Skeletal muscle satellite cell (primary cell): ENCODE results near the gene THOC3.
A peak's percentile ranks its signal among the peaks of the same experiment; 100 is the strongest.
"Not testable (repeated sequence)": the region's sequence is repeated elsewhere in the genome, so short reads cannot be mapped to it uniquely, and the experiment has no call there.

Experiments
- H3K27me3 ChIP-seq: 2 replicates; pipeline ENCODE4 v1.7.0; 2013; ENCODE audit warnings: low read length; ENCODE audit not compliant: control insufficient read depth, insufficient read depth
- H3K36me3 ChIP-seq: 2 replicates; pipeline ENCODE4 v1.7.0; 2013; ENCODE audit warnings: mild to moderate bottlenecking, control low read depth, low read length; ENCODE audit not compliant: insufficient read depth
- H3K4me1 ChIP-seq: 2 replicates; pipeline ENCODE4 v1.7.0; 2013; ENCODE audit warnings: low read length; ENCODE audit not compliant: control insufficient read depth, insufficient read depth
- H3K4me2 ChIP-seq: 2 replicates; pipeline ENCODE4 v1.7.0; 2013; ENCODE audit warnings: mild to moderate bottlenecking, low read length
- H3K4me3 ChIP-seq: 2 replicates; pipeline ENCODE4 v1.7.0; 2013; ENCODE audit warnings: low read length
- H3K9ac ChIP-seq: 2 replicates; pipeline ENCODE4 v1.7.0; 2013; ENCODE audit warnings: mild to moderate bottlenecking, low read depth, low read length, moderate library complexity
- H3K9me3 ChIP-seq: replicated peaks from 2 replicates; pipeline ENCODE4 v1.7.0; 2013; ENCODE audit warnings: mild to moderate bottlenecking, control low read depth, low read length

The THOC3 gene

DNA sequence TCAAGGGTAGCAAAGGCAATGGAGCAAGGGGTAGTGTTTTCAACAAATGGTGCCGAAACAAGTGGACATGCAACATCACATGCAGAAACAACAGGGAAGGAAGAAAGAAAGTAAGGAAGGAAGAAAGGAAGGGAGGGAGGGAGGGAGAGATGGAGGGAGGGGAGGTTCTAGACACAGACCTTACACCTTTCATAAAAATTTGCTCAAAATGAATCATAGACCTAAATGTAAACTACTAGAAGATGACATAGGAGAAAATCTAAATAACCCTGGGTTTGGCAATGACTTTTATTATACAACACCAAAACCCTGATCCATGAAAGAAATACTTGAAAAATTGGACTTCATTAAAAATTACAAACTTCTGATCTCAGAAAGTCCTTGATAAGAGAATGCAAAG, 39.4 kb downstream of the THOC3 start:
- H3K4me3 ChIP-seq, H3K9me3 ChIP-seq, H3K27me3 ChIP-seq, H3K4me2 ChIP-seq, H3K4me1 ChIP-seq, H3K36me3 ChIP-seq, H3K9ac ChIP-seq: not testable (repeated sequence)

DNA sequence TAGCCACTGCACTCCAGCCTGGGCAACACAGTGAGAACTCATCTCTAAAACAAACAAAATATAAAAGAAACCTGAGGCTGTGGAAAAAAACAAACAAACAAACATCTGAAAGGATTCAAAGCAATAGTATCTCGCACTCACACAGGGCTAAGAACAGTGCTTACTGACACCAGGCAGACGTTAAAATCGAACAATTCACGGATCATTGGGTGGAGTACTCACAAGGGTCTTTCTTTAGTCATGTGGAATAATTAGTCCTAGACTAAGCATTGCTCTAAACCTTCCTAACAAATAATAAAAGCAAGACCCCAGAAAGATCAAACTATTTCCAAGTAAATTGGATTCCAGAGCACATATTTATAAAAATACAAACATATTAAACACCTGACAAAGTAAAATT, 43.0 kb downstream of the THOC3 start:
- H3K9me3 ChIP-seq, H3K9ac ChIP-seq, H3K4me2 ChIP-seq, H3K4me3 ChIP-seq, H3K36me3 ChIP-seq, H3K27me3 ChIP-seq: not testable (repeated sequence)
- H3K4me1 ChIP-seq = peaks cover 34% of the 10 kb centered on the region

DNA sequence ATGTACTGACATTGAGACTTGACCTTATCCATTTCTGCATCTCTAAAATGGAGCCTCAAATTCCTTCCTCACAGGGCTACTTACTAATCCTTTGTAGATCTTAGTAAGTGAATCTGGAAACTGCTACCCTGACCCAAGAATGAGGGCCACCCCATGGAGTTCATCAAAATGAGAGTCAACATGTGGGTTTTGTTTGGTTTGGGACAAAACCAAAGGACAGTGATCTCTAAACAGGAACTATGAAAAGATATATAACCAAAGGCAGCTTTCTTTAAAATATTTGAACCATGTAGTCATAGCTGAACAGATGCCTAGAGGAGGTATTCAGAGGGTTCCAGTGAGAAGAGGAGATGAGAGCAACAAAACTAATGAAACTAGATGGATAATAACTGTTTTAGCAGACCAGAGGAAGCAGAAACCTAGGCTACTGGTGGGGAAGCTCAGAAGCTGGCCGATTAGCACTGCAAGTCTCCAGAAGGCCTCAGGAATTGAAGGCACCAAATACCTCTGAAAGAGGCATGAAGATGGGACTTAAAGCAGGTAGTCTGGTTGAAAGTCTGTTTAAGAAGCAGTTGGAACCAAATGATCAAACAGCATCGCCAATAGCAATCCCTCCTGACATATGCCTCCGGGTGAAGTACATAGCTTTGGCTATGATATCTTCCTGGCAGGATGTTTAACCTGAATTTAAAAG, 45.8 kb downstream of the THOC3 start:
- H3K4me1 ChIP-seq = peaks cover 39% of the 10 kb centered on the region
- no peaks in the 10 kb centered on the region for H3K9me3 ChIP-seq
- peak overlapping the region; percentile 33 for H3K4me3 ChIP-seq
- H3K4me2 ChIP-seq = peak overlapping the region; percentile 63
- H3K27me3 ChIP-seq = no peaks in the 10 kb centered on the region
- H3K9ac ChIP-seq = peak overlapping the region; percentile 55
- H3K36me3 ChIP-seq = no peaks in the 10 kb centered on the region

DNA sequence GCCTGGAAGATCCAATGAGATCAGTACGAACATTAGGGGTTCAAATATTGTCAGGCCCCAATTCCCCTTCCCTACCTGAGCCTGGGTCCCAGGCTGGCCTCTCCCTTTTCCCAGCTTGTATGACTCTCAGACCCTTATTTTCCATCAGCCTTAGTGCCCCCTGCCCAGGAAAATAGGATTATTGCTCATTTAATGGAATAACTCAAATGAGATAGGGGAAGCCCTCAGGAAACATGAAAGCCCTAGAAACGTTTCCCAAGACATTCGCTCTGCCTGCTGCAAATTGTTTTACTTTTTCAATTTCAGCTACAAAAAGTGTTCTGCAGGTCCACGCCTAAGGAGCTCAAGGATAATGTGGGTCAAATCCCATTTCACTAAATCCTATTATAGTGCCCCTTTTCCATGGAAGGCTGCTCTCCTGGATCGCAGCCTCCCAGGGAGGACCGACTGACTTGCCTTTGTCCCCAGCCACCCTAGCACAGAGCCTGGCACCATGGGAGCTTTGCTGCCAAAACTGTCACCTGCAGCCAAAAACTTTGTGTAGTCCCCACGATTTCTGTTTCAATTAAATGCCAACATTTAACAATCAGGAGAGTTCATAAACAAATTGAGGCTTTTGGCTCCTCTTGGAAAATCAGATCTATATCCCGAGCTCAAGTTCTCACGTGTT, 46.9 kb downstream of the THOC3 start:
- Histone ChIP-seq H3K9ac (no peak overlapping the region), H3K4me3 (no peak overlapping the region), H3K36me3 (no peaks in the 10 kb centered on the region), H3K4me1 (peaks cover 39% of the 10 kb centered on the region), H3K9me3 (no peaks in the 10 kb centered on the region), H3K27me3 (no peaks in the 10 kb centered on the region), H3K4me2 (no peak overlapping the region)

DNA sequence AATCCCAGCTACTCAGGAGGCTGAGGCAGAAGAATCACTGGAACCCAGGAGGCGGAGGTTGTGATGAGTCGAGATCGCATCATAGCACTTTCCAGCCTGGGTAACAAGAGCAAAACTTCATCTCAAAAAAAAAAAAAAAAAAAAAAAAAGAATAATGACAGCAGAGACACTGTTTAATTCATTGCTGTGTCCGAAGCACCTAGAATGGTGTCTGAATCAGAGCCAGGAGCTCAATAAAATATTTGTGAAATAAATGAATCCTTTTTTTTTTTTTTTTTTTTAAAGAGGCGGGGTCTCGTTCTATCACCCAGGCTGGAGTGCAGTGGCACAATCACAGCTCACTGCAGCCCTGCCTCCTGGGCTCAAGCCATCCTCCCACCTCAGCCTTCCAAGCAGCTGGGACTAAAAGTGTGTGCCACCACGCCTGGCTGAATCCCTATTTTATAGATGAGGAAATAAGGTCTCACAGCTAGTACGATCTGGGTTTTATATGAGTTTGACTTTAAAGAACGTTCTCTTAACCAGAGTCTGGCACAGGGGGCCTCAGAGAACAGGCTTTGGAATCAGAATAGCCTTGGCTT, 47.8 kb downstream of the THOC3 start:
- H3K4me1 ChIP-seq = peaks cover 39% of the 10 kb centered on the region
- no peaks in the 10 kb centered on the region for H3K9me3 ChIP-seq
- no peak overlapping the region for H3K4me3 ChIP-seq
- peak overlapping the region; percentile 5 for H3K4me2 ChIP-seq
- H3K27me3 ChIP-seq = no peaks in the 10 kb centered on the region
- H3K36me3 ChIP-seq = no peaks in the 10 kb centered on the region
- H3K9ac ChIP-seq = peak overlapping the region; percentile 0

DNA sequence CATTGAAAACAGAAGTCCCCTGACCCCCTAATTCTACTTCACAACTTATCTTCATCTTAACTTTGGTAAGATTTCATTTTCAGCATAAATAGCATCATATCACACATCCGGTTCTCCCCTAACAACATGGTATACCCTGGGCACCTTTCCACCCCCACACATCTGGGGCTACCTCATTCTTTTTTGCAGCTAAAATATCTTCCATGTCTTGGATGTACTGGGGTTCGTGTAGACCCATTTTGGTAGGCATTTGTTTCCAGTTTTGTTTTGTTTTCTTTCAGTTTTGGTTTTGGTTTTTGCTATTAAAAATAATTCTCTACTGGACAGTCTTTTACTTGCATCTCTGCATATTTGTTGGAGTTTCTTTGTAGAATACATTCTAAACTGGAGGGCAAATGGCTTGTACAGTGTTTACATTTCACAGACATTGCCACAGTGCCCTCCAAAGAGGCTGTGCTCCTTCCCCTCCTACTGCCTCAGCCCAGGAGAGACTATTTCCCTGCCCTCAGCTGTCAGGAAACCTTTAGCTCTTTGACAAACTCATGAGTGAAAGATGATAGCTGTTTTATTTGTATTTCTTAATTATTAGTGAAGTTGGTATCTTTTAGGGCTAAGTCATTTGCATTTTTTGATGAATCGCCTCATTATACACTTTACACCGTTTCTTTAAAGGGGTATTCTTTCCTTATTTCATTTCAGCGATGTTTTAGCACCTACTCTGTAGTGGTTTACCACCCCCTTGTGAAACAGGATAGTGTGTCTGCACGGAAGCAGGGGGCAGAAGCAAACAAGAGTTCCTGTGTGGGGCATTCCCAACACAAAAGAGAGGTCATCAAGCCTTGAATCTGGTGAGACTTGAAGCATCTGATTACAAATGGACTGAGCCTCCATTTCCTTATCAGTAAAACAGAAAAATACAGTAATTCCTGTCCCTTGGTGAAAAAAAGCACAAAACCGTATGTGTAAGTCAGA, 52.8 kb downstream of the THOC3 start:
- H3K9ac ChIP-seq, H3K4me3 ChIP-seq, H3K27me3 ChIP-seq, H3K36me3 ChIP-seq, H3K9me3 ChIP-seq, H3K4me1 ChIP-seq, H3K4me2 ChIP-seq: not testable (repeated sequence)

DNA sequence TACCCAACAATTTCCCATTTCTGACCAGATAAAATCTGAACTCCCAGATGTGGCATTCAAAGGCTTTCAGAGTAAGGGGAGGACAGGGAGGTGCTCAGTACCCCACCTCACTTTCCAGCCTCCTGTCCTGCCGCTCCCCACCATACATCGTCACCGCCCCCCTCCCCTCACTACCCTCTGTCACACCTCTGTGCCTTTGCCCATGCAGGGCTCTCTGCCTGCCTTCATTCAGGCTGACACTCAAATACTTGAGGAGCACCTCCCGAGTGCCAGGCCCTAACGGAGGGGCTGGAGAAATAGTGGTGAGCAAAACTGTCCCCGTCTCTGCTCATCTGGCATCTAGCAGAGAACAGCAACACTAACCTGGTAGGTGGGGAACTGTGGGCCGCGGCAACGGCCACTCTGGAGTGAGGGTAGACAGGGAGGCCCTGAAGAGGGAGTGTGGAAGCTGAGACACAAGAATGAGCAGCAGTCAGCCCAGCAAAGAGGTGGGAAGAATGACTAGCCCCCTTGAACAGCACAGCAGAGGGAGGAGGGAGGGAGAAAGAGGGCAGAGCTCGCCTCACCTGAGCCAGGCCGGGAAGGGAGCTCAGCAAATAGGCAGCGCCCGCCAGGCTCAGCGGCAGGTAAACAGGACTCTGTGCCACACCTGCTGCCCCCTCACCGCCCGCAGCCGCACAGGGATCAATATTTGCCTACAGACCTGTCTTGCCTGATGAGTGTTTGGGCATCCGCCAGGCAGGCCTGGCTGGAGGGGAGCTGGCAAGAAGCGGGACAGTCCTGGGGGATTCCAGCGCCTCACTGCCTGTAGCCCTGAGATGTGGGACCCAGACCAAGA, 54.1 kb downstream of the THOC3 start:
- not testable (repeated sequence) for H3K4me2 ChIP-seq, H3K36me3 ChIP-seq, H3K4me3 ChIP-seq, H3K27me3 ChIP-seq, H3K9me3 ChIP-seq, H3K4me1 ChIP-seq, H3K9ac ChIP-seq

DNA sequence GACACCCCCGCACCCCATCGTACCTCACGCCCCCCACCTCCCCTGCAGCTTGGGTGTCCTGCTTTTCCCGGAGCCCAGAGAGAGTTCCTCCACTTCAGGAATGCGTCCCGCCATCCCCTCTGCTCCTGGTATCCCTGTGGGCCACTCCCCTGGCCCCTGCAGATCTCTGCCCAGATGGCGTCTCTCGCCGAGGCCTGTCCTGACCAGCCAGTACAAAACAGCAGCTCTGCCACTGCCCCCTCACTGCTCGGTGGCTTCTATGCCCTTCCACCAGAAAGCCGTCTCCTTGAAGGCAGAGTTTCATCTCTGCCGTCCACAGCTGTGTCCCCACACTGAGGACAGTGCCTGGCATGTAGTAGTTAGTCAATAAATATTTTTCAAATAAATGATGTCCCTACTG, 58.0 kb downstream of the THOC3 start:
- H3K9me3 ChIP-seq, H3K4me1 ChIP-seq, H3K4me3 ChIP-seq: not testable (repeated sequence)

More for the DNA sequence above, 58.0 kb downstream of the THOC3 start:
- not testable (repeated sequence) for H3K36me3 ChIP-seq, H3K4me2 ChIP-seq, H3K27me3 ChIP-seq, H3K9ac ChIP-seq
